A549 (cell line): ENCODE results near the gene SBF2. TPM values are rescaled to one million over a fixed set of nuclear protein-coding genes. Genes with fewer than 3 reads are reported as not detected.

Experiments
- ATAC-seq, 2 experiments: fragments of 200-7000 bp in 1 of 2; fragments of >200 bp in 1 of 2; cut with Nextera tagmentation in 1 of 2; cut with Tn5 transposase in 1 of 2; 3 replicates each; pipeline versions ENCODE4 v1.8.0 to v1.9.1; 2018 to 2020; ENCODE audit warnings: mild to moderate bottlenecking in 1 of 2, moderate library complexity in 1 of 2
- CTCF ChIA-PET: fragments of 300-600 bp; sonication (Branson Sonifier 250); formaldehyde crosslinking; extraction: SDS; loops from one replicate; lab custom pipeline; 2021; ENCODE audit warnings: antibody characterized with exemption, inconsistent platforms; lab: Yijun Ruan, JAX
- POLR2A ChIA-PET: fragments of 350-600 bp; formaldehyde crosslinking; extraction: SDS; loops from one replicate; lab custom pipeline; 2021; ENCODE audit warnings: antibody characterized with exemption, inconsistent platforms; lab: Yijun Ruan, JAX
- DNase-seq, 2 experiments: peaks; one replicate each; pipeline versions ENCODE4 v3.0.0 to v3.0.0-alpha.2; 2011 to 2016; ENCODE audit warnings: low read depth in 1 of 2, low spot score in 1 of 2
- FAIRE-seq: peaks from 2 replicates; lab custom pipeline; 2011; peaks lifted over from hg19 to GRCh38; lab: Jason Lieb, UNC
- H3K27ac ChIP-seq, 2 experiments: fragments of >200 bp; sonication (Bioruptor Twin); formaldehyde crosslinking; 3 replicates each; pipeline ENCODE4 v1.5.1; 2016 to 2017
- H3K4me1 ChIP-seq: fragments of >200 bp; sonication (Bioruptor Twin); formaldehyde crosslinking; 3 replicates; pipeline ENCODE4 v1.6.1; 2016
- H3K4me2 ChIP-seq: fragments of >200 bp; sonication (Bioruptor Twin); formaldehyde crosslinking; 3 replicates; pipeline ENCODE4 v1.6.1; 2016
- H3K4me3 ChIP-seq: fragments of >200 bp; sonication (Bioruptor Twin); formaldehyde crosslinking; 3 replicates; pipeline ENCODE4 v1.5.1; 2016
- H3K9me3 ChIP-seq: fragments of >200 bp; sonication (Bioruptor Twin); formaldehyde crosslinking; 3 replicates; pipeline ENCODE4 v1.6.1; 2016
- EHMT2 ChIP-seq: fragments of 200-600 bp; sonication (generic); IDR thresholded peaks from 2 replicates; pipeline ENCODE4 v1.6.1; 2016; ENCODE audit warnings: antibody characterized with exemption, low read depth, mild to moderate bottlenecking, moderate library complexity
- ELK1 ChIP-seq: fragments of 150-350 bp; IDR thresholded peaks from 2 replicates; pipeline ENCODE4 v1.6.1; 2014; ENCODE audit warnings: low read depth, mild to moderate bottlenecking, low read length
- FOSB ChIP-seq: fragments of 250-450 bp; sonication (Bioruptor Pico); IDR thresholded peaks from 2 replicates; pipeline ENCODE4 v1.5.0; 2020; ENCODE audit warnings: mild to moderate bottlenecking, moderate library complexity
- FOSL2 ChIP-seq, 2 experiments: fragments of 450-650 bp in 1 of 2; fragments of >200 bp in 1 of 2; sonication (Bioruptor Twin) in 1 of 2; formaldehyde crosslinking; IDR thresholded peaks; 2 replicates each; pipeline versions ENCODE4 v1.5.0 to v1.6.1; 2016 to 2020; ENCODE audit warnings: mild to moderate bottlenecking in 1 of 2, moderate library complexity in 1 of 2
- HDAC2 ChIP-seq: fragments of 200-600 bp; sonication (generic); IDR thresholded peaks from 2 replicates; pipeline ENCODE4 v1.6.1; 2016
- HEYL ChIP-seq: fragments of 250-450 bp; sonication (Bioruptor Pico); IDR thresholded peaks from 2 replicates; pipeline ENCODE4 v1.8.0; 2021; ENCODE audit warnings: mild to moderate bottlenecking, moderate library complexity
- HOXB13 ChIP-seq: fragments of 250-450 bp; sonication (Bioruptor Pico); IDR thresholded peaks from 2 replicates; pipeline ENCODE4 v1.5.0; 2020; ENCODE audit warnings: low read depth, mild to moderate bottlenecking, moderate library complexity
- JUN ChIP-seq, 2 experiments: fragments of >200 bp; sonication (Bioruptor Twin); formaldehyde crosslinking; IDR thresholded peaks; 2 replicates in 1 of 2; 3 replicates in 1 of 2; pipeline ENCODE4 v1.6.1; 2016 to 2017
- MAFK ChIP-seq: fragments of 450-650 bp; IDR thresholded peaks from 2 replicates; pipeline ENCODE4 v1.6.1; 2014; ENCODE audit not compliant: partially characterized antibody
- PHF8 ChIP-seq: fragments of 200-600 bp; sonication (generic); IDR thresholded peaks from 2 replicates; pipeline ENCODE4 v1.6.1; 2016; ENCODE audit warnings: low read depth, mild to moderate bottlenecking, antibody characterized with exemption, moderate library complexity, borderline replicate concordance
- POLR2A ChIP-seq: IDR thresholded peaks from 2 replicates; pipeline ENCODE4 v1.6.1; 2012; ENCODE audit warnings: mild to moderate bottlenecking, low read length
- RCOR1 ChIP-seq: fragments of 150-350 bp; IDR thresholded peaks from 2 replicates; pipeline ENCODE4 v1.6.1; 2014; ENCODE audit warnings: antibody characterized with exemption, low read length, low read depth
- SMC3 ChIP-seq: fragments of >200 bp; sonication (Bioruptor Twin); formaldehyde crosslinking; IDR thresholded peaks from 3 replicates; pipeline ENCODE4 v1.6.1; 2018; ENCODE audit warnings: inconsistent platforms
- SREBF2 ChIP-seq: fragments of 450-650 bp; IDR thresholded peaks from 2 replicates; pipeline ENCODE4 v1.6.1; 2014; ENCODE audit warnings: mild to moderate bottlenecking, moderate library complexity
- ZNF302 ChIP-seq: fragments of 250-450 bp; sonication (Bioruptor Pico); IDR thresholded peaks from 2 replicates; pipeline ENCODE4 v1.9.0; 2021; ENCODE audit warnings: inconsistent platforms, mild to moderate bottlenecking, moderate library complexity
- WGBS: methylation state at CpG from one replicate; pipeline ENCODE4 v1.1.6; 2017; ENCODE audit errors: missing lambda C conversion rate; 5-methylcytosine and 5-hydroxymethylcytosine counted together
- polyA plus RNA-seq, 4 experiments: library from polyadenylated mRNA; depleted of rRNA in 3 of 4; stranded (reverse); fragments of >200 nt; fragmentation: RNase III in 1 of 4; extraction: RNeasy Plus Mini Kit Qiagen cat#74134 plus additional on column Dnase treatment in 1 of 4; gene quantifications; 2 replicates in 3 of 4; 3 replicates in 1 of 4; pipeline ENCODE4 v1.2.3, GENCODE V29; 2011 to 2017
- TF ChIP-seq, protein P1 (sequence below): fragments of >200 bp; sonication (Bioruptor Twin); formaldehyde crosslinking; IDR thresholded peaks from 3 replicates; pipeline ENCODE4 v1.5.1; 2016
- TF ChIP-seq, protein P2 (sequence below): fragments of 450-650 bp; IDR thresholded peaks from 2 replicates; pipeline ENCODE4 v1.6.1; 2014; ENCODE audit warnings: antibody characterized with exemption
- TF ChIP-seq, protein P3 (sequence below): IDR thresholded peaks from 2 replicates; pipeline ENCODE4 v1.6.1; 2012; ENCODE audit warnings: low read depth, borderline replicate concordance
- TF ChIP-seq, protein P4 (sequence below): fragments of 250-450 bp; sonication (Bioruptor Pico); IDR thresholded peaks from 2 replicates; pipeline ENCODE4 v1.5.0; 2021; ENCODE audit warnings: mild to moderate bottlenecking, moderate library complexity, borderline replicate concordance
- TF ChIP-seq, protein P5 (sequence below): IDR thresholded peaks from 2 replicates; pipeline ENCODE4 v1.6.1; 2012

Gene SBF2
- polyA plus RNA-seq, 2 of the 4 experiments (the other 2 are of a cell fraction) = 11.1 to 49.6 TPM

DNA sequence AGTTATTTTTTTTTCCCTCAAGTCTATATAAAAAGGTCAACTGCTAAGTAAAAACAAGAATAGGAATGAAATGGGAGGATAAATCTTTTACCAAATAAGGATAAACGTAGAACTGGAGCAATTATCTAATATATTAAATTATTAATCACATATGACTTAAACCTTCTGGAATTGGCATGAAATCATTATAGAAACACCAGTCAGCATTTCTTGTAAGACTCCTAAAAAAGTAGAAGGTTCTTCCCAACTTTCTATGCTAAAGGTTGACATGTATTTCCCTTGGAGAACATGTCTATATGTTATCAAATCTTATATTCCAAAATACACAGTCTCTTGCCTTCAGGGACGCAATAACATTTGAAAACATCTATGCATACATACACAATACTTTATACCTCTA, 143.2 kb downstream of the SBF2 start:
- Histone ChIP-seq H3K27ac (no peak overlapping the region), H3K4me3 (no peak overlapping the region), H3K4me2 (no peak overlapping the region), H3K9me3 (no peaks in the 10 kb centered on the region), H3K4me1 (no peaks in the 10 kb centered on the region)
- ChIA-PET CTCF (no interaction called here), POLR2A (no interaction called here)
- no peak for DNase-seq
- WGBS = 86% methylated on average over 2 of the region's 2 CpGs
- no peak for ATAC-seq
- FAIRE-seq = no peak
- TF ChIP-seq ZNF302 (CRISPR knock-in tag) (no peak), MAFK (peak; percentile 48)

DNA sequence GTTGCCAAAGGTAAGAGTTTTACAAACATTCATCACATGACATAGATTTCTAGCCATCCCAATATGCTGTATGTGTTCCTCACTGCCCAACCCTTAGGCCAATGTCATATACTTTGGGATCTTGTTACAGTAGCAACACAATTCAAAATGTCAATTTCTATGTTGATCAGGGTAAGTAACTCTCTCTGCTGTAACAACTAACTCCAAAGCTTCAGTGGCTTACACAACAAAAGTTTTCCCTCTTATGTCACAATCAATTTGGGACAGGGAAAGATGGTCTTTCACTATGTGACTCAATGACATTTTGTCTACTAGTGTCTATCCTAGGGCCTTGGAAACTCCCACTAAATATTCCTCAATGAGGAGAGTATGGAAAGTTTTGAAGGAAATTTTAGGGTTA, 144.5 kb downstream of the SBF2 start:
- H3K4me1 ChIP-seq = no peaks in the 10 kb centered on the region
- no peak for DNase-seq
- CTCF ChIA-PET = no interaction called here
- no peak overlapping the region for H3K4me2 ChIP-seq
- no peak for FAIRE-seq
- TF ChIP-seq FOSB (CRISPR knock-in tag) (no peak), HOXB13 (no peak), POLR2A (no peak), PHF8 (no peak), MAFK (no peak), JUN (IDR thresholded peaks at IDR 0.05) (no peak), HDAC2 (no peak), SMC3 (no peak), RCOR1 (no peak)
- TF ChIP-seq, protein P1, sequence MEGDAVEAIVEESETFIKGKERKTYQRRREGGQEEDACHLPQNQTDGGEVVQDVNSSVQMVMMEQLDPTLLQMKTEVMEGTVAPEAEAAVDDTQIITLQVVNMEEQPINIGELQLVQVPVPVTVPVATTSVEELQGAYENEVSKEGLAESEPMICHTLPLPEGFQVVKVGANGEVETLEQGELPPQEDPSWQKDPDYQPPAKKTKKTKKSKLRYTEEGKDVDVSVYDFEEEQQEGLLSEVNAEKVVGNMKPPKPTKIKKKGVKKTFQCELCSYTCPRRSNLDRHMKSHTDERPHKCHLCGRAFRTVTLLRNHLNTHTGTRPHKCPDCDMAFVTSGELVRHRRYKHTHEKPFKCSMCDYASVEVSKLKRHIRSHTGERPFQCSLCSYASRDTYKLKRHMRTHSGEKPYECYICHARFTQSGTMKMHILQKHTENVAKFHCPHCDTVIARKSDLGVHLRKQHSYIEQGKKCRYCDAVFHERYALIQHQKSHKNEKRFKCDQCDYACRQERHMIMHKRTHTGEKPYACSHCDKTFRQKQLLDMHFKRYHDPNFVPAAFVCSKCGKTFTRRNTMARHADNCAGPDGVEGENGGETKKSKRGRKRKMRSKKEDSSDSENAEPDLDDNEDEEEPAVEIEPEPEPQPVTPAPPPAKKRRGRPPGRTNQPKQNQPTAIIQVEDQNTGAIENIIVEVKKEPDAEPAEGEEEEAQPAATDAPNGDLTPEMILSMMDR = no peak
- TF ChIP-seq, protein P2, sequence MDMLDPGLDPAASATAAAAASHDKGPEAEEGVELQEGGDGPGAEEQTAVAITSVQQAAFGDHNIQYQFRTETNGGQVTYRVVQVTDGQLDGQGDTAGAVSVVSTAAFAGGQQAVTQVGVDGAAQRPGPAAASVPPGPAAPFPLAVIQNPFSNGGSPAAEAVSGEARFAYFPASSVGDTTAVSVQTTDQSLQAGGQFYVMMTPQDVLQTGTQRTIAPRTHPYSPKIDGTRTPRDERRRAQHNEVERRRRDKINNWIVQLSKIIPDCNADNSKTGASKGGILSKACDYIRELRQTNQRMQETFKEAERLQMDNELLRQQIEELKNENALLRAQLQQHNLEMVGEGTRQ = no peak
- TF ChIP-seq, protein P3, sequence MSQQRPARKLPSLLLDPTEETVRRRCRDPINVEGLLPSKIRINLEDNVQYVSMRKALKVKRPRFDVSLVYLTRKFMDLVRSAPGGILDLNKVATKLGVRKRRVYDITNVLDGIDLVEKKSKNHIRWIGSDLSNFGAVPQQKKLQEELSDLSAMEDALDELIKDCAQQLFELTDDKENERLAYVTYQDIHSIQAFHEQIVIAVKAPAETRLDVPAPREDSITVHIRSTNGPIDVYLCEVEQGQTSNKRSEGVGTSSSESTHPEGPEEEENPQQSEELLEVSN = no peak
- TF ChIP-seq, protein P4, sequence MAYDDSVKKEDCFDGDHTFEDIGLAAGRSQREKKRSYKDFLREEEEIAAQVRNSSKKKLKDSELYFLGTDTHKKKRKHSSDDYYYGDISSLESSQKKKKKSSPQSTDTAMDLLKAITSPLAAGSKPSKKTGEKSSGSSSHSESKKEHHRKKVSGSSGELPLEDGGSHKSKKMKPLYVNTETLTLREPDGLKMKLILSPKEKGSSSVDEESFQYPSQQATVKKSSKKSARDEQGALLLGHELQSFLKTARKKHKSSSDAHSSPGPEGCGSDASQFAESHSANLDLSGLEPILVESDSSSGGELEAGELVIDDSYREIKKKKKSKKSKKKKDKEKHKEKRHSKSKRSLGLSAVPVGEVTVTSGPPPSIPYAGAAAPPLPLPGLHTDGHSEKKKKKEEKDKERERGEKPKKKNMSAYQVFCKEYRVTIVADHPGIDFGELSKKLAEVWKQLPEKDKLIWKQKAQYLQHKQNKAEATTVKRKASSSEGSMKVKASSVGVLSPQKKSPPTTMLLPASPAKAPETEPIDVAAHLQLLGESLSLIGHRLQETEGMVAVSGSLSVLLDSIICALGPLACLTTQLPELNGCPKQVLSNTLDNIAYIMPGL (CRISPR knock-in tag) = no peak
- ATAC-seq = no peak
- no peaks in the 10 kb centered on the region for H3K9me3 ChIP-seq
- H3K27ac ChIP-seq = no peak overlapping the region
- H3K4me3 ChIP-seq = no peak overlapping the region
- POLR2A ChIA-PET = no interaction called here

GRCh38 chr11:10147195-10147594, 146.8 kb downstream of the SBF2 start:
- Histone ChIP-seq H3K9me3 (no peaks in the 10 kb centered on the region), H3K27ac (no peak overlapping the region), H3K4me3 (no peak overlapping the region), H3K4me2 (no peak overlapping the region), H3K4me1 (no peaks in the 10 kb centered on the region)
- ATAC-seq (no peak), FAIRE-seq (no peak), DNase-seq (no peak)
- 95% methylated on average over 3 of the region's 3 CpGs for WGBS
- ChIA-PET POLR2A (no interaction called here), CTCF (no interaction called here)
- TF ChIP-seq, protein P5, sequence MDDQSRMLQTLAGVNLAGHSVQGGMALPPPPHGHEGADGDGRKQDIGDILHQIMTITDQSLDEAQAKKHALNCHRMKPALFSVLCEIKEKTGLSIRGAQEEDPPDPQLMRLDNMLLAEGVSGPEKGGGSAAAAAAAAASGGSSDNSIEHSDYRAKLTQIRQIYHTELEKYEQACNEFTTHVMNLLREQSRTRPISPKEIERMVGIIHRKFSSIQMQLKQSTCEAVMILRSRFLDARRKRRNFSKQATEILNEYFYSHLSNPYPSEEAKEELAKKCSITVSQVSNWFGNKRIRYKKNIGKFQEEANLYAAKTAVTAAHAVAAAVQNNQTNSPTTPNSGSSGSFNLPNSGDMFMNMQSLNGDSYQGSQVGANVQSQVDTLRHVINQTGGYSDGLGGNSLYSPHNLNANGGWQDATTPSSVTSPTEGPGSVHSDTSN = no peak
- no peak for TF ChIP-seq JUN (IDR thresholded peaks at IDR 0.05)
- TF ChIP-seq SREBF2 = no peak
- TF ChIP-seq FOSL2 (IDR thresholded peaks at IDR 0.05) = no peak
- TF ChIP-seq FOSL2 (CRISPR knock-in tag; IDR thresholded peaks at IDR 0.05) = no peak
- no peak for TF ChIP-seq ELK1
- TF ChIP-seq HEYL (CRISPR knock-in tag) = no peak
- no peak for TF ChIP-seq EHMT2
